Smooth muscle cell (in vitro differentiated cells): ENCODE results near the gene KLF11. TPM values are rescaled to one million over a fixed set of nuclear protein-coding genes. Genes with fewer than 3 reads are reported as not detected.

Experiments used
- DNase-seq: peaks from one replicate; lab custom pipeline; 2025; ENCODE audit not compliant: unreplicated experiment; lab: John Stamatoyannopoulos, UW
- H2AFZ ChIP-seq: fragments of 200-600 bp; sonication (generic); 2 replicates; pipeline ENCODE4 v1.6.0; 2016; ENCODE audit warnings: antibody characterized with exemption, low read depth, mild to moderate bottlenecking
- H3F3A ChIP-seq: fragments of 200-600 bp; sonication (generic); 2 replicates; pipeline ENCODE4 v1.6.0; 2017; ENCODE audit warnings: antibody characterized with exemption, low read depth
- H3K27ac ChIP-seq: fragments of 200-600 bp; sonication (generic); 2 replicates; pipeline ENCODE4 v1.5.1; 2016; ENCODE audit warnings: low read depth, mild to moderate bottlenecking
- H3K27me3 ChIP-seq: fragments of 200-600 bp; sonication (generic); 2 replicates; pipeline ENCODE4 v1.6.1; 2016; ENCODE audit warnings: low read depth, mild to moderate bottlenecking
- H3K36me3 ChIP-seq: fragments of 200-600 bp; sonication (generic); 2 replicates; pipeline ENCODE4 v1.5.1; 2016; ENCODE audit warnings: low read depth
- H3K4me1 ChIP-seq: fragments of 200-600 bp; sonication (generic); 2 replicates; pipeline ENCODE4 v1.5.1; 2016; ENCODE audit warnings: low read depth
- H3K4me2 ChIP-seq: fragments of 200-600 bp; sonication (generic); 2 replicates; pipeline ENCODE4 v1.6.0; 2016; ENCODE audit warnings: mild to moderate bottlenecking
- H3K4me3 ChIP-seq: fragments of 200-600 bp; sonication (generic); 2 replicates; pipeline ENCODE4 v1.5.1; 2016; ENCODE audit warnings: mild to moderate bottlenecking
- H3K79me2 ChIP-seq: fragments of 200-600 bp; sonication (generic); 2 replicates; pipeline ENCODE4 v1.6.0; 2016; ENCODE audit warnings: low read depth, mild to moderate bottlenecking
- H3K9ac ChIP-seq: fragments of 200-600 bp; sonication (generic); 2 replicates; pipeline ENCODE4 v1.6.0; 2016; ENCODE audit warnings: low read depth
- H3K9me3 ChIP-seq: fragments of 200-600 bp; sonication (generic); replicated peaks from 2 replicates; pipeline ENCODE4 v1.5.1; 2016; ENCODE audit warnings: low read depth
- H4K20me1 ChIP-seq: fragments of 200-600 bp; sonication (generic); 2 replicates; pipeline ENCODE4 v1.6.0; 2016; ENCODE audit warnings: low read depth
- CTCF ChIP-seq: fragments of 200-600 bp; sonication (generic); IDR thresholded peaks from 2 replicates; pipeline ENCODE4 v1.5.1; 2017; ENCODE audit warnings: borderline replicate concordance, mild to moderate bottlenecking, antibody characterized with exemption; ENCODE audit not compliant: insufficient read depth, poor library complexity, severe bottlenecking
- WGBS: methylation state at CpG from one replicate; pipeline ENCODE4 v1.1.7; 2016; ENCODE audit warnings: low lambda C conversion rate; 5-methylcytosine and 5-hydroxymethylcytosine counted together
- polyA plus RNA-seq: library from polyadenylated mRNA; unstranded; fragments of >200 nt; fragmentation: Nextera tagmentation; extraction: Ambion mirVana; gene quantifications from 2 replicates; pipeline ENCODE4 v1.2.1, GENCODE V29; 2016
- total RNA-seq: library from RNA; depleted of rRNA; stranded (reverse); fragments of >200 nt; gene quantifications from 2 replicates; pipeline ENCODE4 v1.2.3, GENCODE V29; 2014

KLF11 gene
- total and polyA plus RNA-seq, 2 experiments from 2014 or later = 9.9 to 12.7 TPM

GRCh38 chr2:10079870-10080535 is 36.7 kb downstream of the KLF11 start, which contains the start of gene CYS1:
CYS1 (minus strand) TSS chr2:10080411; CDS start chr2:10080223, 188 bp downstream.
- Histone ChIP-seq H3K27ac (peak within 1 kb of the TSS; percentile 19), H3F3A (peaks cover 8% of the 10 kb centered on the region), H3K4me3 (peak within 1 kb of the TSS; percentile 74), H3K27me3 (peaks cover 50% of the 10 kb centered on the region), H3K79me2 (no peaks in the 10 kb centered on the region), H3K4me2 (peak within 1 kb of the TSS; percentile 92), H2AFZ (peak within 1 kb of the TSS; percentile 78), H3K4me1 (no peaks in the 10 kb centered on the region), H3K36me3 (no peaks in the 10 kb centered on the region), H4K20me1 (no peaks in the 10 kb centered on the region), H3K9ac (no peak within 1 kb of the TSS), H3K9me3 (no peaks in the 10 kb centered on the region)
- peak; percentile 42 for DNase-seq
- WGBS = 0% methylated on average over 6 of the region's 98 CpGs
- peak; percentile 3 for TF ChIP-seq CTCF

GRCh38 chr2:10080536-10081304 is 37.4 kb downstream of the KLF11 start:
- no peaks in the 10 kb centered on the region for H3K79me2 ChIP-seq
- H3K27ac ChIP-seq = no peak overlapping the region
- peaks cover 43% of the 10 kb centered on the region for H3K27me3 ChIP-seq
- no peaks in the 10 kb centered on the region for H3K9me3 ChIP-seq
- no peaks in the 10 kb centered on the region for H3K4me1 ChIP-seq
- H3F3A ChIP-seq = peaks cover 8% of the 10 kb centered on the region
- H3K4me2 ChIP-seq = peak overlapping the region; percentile 73
- no peak for TF ChIP-seq CTCF
- 23% methylated on average over 31 of the region's 45 CpGs for WGBS
- H3K36me3 ChIP-seq = no peaks in the 10 kb centered on the region
- H3K4me3 ChIP-seq = peak overlapping the region; percentile 74
- H3K9ac ChIP-seq = no peak overlapping the region
- peak overlapping the region; percentile 78 for H2AFZ ChIP-seq
- no peak for DNase-seq
- no peaks in the 10 kb centered on the region for H4K20me1 ChIP-seq

DNA sequence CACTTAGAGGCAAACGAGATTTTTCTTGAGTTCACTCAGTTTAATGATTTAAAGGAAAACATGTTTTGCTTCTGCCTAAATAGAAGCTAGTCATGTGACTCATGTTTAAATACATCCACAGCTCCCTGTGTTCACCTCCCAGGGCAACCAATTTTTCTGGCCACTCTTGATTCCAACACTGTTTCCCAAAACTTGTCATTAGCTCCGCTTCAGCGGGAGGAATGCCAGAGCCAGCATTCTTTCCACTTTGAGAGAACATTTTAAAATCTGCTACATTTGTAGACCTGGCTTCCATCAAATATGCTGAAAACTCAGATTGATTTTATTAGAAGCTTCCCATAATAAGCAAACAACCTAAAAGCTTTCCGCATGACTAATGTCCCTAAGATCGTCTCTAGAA is 39.7 kb downstream of the KLF11 start:
- H3K4me2 ChIP-seq = peak overlapping the region; percentile 8
- peaks cover 20% of the 10 kb centered on the region for H3K27me3 ChIP-seq
- DNase-seq = no peak
- no peaks in the 10 kb centered on the region for H3K36me3 ChIP-seq
- WGBS = 40% methylated on average over 5 of the region's 5 CpGs
- H3K9ac ChIP-seq = no peak overlapping the region
- H4K20me1 ChIP-seq = no peaks in the 10 kb centered on the region
- no peak overlapping the region for H2AFZ ChIP-seq
- no peaks in the 10 kb centered on the region for H3K9me3 ChIP-seq
- no peak for TF ChIP-seq CTCF
- H3F3A ChIP-seq = peaks cover 8% of the 10 kb centered on the region
- H3K4me1 ChIP-seq = no peaks in the 10 kb centered on the region
- H3K4me3 ChIP-seq = no peak overlapping the region
- H3K27ac ChIP-seq = no peak overlapping the region
- H3K79me2 ChIP-seq = no peaks in the 10 kb centered on the region
